NCI-H2107 (cell line): ENCODE measurements around the gene TCF4.
A peak's percentile ranks its signal among the peaks of the same experiment; 100 is the strongest.
"Not testable (repeated sequence)": the region's sequence is repeated elsewhere in the genome, so short reads cannot be mapped to it uniquely, and the experiment has no call there.

Experiments used
- DNase-seq: peaks from one replicate; lab custom pipeline; 2025; lab: John Stamatoyannopoulos, UW

TCF4 gene

GRCh38 chr18:55475467-55475866 is 112.5 kb downstream of the TCF4 start:
- no peak for DNase-seq

- no peak for DNase-seq
Measured at GRCh38 chr18:55473560-55473959, 114.4 kb downstream of the TCF4 start.

- DNase-seq: no peak
Measured at GRCh38 chr18:55473058-55473457, 114.9 kb downstream of the TCF4 start.

GRCh38 chr18:55470826-55471225 is 117.2 kb downstream of the TCF4 start:
- no peak for DNase-seq

- not testable (repeated sequence) for DNase-seq
Measured at GRCh38 chr18:55469134-55469533, 118.9 kb downstream of the TCF4 start.

- DNase-seq: no peak
Measured at GRCh38 chr18:55466789-55467188, 121.2 kb downstream of the TCF4 start.

- no peak for DNase-seq
Measured at GRCh38 chr18:55465313-55465712, 122.7 kb downstream of the TCF4 start.

- DNase-seq: no peak
Measured at GRCh38 chr18:55464581-55464980, 123.4 kb downstream of the TCF4 start.

- no peak for DNase-seq
Measured at GRCh38 chr18:55462652-55463051, 125.3 kb downstream of the TCF4 start.

- DNase-seq: no peak
Measured at GRCh38 chr18:55461848-55462247, 126.1 kb downstream of the TCF4 start.

GRCh38 chr18:55458456-55459203 is 129.4 kb downstream of the TCF4 start:
- no peak for DNase-seq

- no peak for DNase-seq
Measured at GRCh38 chr18:55457028-55457427, 131.0 kb downstream of the TCF4 start.

GRCh38 chr18:55455938-55456337 is 132.1 kb downstream of the TCF4 start:
- peak; percentile 46 for DNase-seq

GRCh38 chr18:55453186-55453585 is 134.8 kb downstream of the TCF4 start:
- no peak for DNase-seq

GRCh38 chr18:55452123-55452611 is 135.8 kb downstream of the TCF4 start:
- no peak for DNase-seq

- no peak for DNase-seq
Measured at GRCh38 chr18:55449412-55450140, 138.4 kb downstream of the TCF4 start.

- no peak for DNase-seq
Measured at GRCh38 chr18:55448420-55448819, 139.6 kb downstream of the TCF4 start.

GRCh38 chr18:55447672-55448018 is 140.3 kb downstream of the TCF4 start:
- DNase-seq: no peak

- DNase-seq: no peak
Measured at GRCh38 chr18:55446996-55447671, 140.9 kb downstream of the TCF4 start.

- DNase-seq: no peak
Measured at GRCh38 chr18:55444536-55444935, 143.5 kb downstream of the TCF4 start.

- no peak for DNase-seq
Measured at GRCh38 chr18:55443776-55444175, 144.2 kb downstream of the TCF4 start.

GRCh38 chr18:55442561-55442960 is 145.4 kb downstream of the TCF4 start:
- no peak for DNase-seq

- DNase-seq: no peak
Measured at GRCh38 chr18:55440988-55441387, 147.0 kb downstream of the TCF4 start.
